DMS 273 (cell line): ENCODE measurements around the gene CD2AP.
"Not testable (repeated sequence)": the region's sequence is repeated elsewhere in the genome, so short reads cannot be mapped to it uniquely, and the experiment has no call there.

Experiments
- DNase-seq: peaks from one replicate; lab custom pipeline; 2025; ENCODE audit not compliant: unreplicated experiment; lab: John Stamatoyannopoulos, UW

Gene CD2AP

DNA sequence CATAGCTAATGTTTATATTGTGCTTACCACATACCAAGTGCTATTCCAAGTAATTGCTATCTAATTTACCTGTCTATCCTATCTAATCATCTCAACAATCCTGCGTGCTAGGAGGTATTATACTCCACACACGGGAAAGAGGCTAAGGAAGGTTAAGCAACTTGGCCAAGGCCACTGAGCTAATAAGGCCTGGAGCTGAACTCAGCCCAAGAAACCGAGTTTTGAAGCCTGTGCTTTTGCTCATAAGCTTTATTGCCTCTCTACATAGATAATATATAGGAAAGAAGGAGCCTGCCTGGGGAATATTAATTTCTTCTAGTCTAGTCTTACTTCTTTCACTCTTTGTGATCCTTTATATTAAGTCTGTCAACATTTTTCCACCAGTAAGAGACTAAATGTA is 153.0 kb downstream of the CD2AP start:
- no peak for DNase-seq

DNA sequence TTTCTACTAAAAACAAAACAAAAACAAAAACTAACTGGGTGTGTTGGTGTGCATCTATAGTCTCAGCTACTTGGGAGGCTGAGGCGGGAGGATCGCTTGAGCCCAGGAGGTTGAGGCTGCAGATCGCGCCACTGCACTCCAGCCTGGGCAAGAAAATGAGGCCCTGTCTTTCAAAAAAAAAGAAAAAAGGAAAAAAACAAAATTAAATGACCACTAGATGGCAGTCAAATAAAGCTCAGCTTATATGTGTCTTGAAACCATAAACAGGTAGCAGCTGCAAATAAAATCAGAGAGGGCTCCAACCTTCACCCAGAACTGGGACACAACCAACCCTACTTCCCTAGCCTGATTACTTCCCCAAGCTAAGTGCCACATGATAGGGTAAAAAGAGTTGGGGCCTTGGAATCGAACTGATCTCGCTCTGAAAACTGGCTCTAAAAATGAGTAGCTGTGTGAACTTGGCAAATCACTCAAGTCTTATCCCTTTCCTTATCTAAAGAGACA is 153.7 kb downstream of the CD2AP start:
- DNase-seq = peak; percentile 85

DNA sequence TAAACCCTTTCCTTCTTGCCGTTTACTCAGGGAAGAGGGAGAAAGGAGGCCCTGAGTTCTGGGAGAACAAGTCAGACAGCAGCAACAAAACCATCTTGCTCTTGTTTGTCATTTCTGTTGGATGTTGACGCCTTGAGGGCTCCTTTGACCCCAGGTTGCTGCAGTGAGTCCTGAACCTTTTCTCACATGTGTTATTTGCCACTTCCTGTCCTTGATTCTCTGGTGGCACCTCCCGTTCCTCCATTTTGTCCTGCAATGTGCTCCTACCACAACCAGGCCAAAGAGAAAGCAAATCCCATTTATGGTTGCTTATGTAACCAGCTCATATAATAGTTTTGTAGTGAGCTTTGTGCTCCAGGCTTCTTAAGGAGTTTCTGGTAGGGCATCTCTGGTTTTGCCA is 154.2 kb downstream of the CD2AP start:
- DNase-seq = peak; percentile 12

DNA sequence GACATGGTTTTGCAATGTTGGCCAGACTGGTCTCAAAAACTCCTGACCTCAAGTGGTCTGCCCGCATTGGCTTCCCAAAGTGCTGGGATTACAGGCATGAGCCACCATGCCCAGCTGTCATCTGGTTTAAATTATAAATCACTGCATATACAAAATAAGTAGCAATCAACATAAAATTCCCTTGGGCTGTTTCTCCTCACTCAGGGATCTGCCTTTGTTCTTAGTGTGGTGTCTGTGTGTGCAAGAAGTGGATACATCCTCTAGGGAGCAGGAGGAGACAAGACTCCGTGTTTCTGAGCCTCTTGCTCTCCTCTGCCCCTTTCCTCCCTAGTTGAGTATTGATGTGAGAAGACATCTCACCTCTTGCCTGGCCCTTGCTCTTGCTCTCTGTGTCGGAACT is 155.6 kb downstream of the CD2AP start:
- peak; percentile 48 for DNase-seq

DNA sequence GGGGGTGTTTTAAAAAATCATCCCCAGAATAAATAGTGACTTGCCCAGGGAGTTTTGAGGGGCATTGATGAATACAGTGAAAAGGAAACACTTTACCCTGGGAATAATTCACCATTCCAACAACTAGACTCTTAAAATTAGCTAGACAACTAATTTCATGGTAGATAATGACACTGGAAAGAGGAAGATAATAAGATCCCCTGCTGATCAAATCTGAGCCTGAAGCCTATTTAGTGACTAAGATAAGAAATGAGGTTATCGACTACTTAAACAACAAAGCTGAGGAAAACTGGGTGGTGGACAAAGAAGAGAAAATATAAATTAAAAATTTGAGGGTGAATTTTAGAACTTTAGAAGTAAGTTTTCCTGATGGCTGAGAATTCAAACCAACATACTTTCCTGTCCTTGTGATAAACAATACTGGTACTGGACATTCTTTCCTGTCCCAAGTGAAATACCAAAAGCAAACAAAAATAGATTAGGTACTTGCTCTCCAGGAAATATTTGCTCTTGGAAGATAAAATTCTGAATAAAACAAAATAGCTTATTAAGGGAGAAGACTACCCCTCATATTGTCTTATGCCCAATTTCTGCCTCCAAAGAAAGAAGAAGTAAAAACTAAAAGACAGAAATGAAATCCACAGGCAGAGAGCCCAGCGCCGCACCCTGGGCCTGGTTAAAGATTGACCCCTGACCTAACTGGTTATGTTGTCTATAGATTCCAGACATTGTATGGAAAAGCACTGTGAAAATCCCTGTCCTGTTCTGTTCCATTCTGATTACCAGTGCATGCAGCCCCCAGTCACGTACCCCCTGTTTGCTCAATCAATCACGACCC is 156.8 kb downstream of the CD2AP start:
- no peak for DNase-seq

DNA sequence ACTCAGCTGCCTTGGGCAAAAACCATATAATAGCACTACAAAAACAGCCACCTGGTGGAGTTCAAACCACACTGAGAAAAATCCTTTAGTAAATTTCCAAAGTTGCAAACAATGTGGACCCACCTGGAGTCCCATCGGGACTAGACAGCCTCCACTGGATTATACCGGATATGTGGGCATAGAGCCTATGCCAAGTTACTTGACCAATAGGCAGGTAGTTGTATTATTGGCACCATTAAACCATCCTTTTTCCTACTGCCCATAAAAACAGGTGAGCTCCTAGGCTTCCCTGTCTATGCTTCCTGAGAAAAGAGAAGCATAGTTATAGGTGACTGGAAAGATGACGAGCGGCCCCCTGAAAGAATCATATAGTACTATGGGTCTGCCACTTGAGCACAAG is 169.1 kb downstream of the CD2AP start:
- DNase-seq = no peak

DNA sequence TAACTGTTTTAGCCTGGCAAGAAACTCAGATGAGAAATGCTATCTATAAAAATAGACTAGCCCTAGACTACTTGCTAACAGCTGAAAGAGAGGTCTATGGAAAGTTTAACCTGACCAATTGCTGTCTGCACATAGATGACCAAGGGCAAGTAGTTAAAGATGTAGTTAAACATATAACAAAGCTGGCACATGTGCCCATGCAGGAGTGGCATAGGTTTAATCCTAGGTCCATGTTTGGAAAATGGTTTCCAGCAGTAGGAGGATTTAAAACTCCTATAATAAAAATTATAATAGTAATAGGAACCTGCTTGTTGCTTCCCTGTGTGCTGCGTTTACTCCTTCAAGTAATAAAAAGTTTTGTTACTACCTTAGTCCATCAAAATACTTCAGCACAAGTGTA is 169.6 kb downstream of the CD2AP start:
- no peak for DNase-seq

DNA sequence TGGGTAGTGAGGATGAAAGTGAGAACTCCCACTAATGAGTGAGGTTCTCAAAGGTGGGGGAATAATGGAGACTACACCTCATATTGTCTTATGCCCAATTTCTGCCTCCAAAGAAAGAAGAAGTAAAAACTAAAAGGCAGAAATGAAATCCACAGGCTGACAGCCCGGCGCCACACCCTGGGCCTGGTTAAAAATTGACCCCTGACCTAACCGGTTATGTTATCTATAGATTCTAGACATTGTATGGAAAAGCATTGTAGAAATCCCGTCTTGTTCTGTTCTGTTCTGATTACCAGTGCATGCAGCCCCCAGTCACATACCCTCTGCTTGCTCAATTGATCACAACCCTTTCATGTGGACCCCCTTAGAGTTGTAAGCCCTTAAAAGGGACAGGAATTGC is 170.0 kb downstream of the CD2AP start:
- DNase-seq = not testable (repeated sequence)

DNA sequence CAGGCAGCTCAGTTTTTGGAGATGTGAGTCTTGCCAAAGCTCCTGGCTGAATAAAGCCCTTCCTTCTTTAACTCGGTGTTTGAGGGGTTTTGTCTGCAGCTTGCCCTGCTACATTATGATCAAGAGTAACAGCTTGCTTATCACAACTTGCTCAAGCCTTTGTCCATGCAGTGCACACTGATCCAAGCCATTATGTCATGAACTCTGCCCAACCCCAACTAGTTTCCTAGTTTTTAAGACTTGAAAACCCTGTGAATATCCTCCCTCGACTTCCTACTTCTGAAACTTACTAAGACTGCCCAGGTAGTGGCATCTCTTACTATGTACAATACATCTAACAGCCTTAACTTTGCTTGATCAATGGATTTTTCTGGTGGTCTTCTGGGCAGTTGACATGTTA is 170.4 kb downstream of the CD2AP start:
- no peak for DNase-seq

DNA sequence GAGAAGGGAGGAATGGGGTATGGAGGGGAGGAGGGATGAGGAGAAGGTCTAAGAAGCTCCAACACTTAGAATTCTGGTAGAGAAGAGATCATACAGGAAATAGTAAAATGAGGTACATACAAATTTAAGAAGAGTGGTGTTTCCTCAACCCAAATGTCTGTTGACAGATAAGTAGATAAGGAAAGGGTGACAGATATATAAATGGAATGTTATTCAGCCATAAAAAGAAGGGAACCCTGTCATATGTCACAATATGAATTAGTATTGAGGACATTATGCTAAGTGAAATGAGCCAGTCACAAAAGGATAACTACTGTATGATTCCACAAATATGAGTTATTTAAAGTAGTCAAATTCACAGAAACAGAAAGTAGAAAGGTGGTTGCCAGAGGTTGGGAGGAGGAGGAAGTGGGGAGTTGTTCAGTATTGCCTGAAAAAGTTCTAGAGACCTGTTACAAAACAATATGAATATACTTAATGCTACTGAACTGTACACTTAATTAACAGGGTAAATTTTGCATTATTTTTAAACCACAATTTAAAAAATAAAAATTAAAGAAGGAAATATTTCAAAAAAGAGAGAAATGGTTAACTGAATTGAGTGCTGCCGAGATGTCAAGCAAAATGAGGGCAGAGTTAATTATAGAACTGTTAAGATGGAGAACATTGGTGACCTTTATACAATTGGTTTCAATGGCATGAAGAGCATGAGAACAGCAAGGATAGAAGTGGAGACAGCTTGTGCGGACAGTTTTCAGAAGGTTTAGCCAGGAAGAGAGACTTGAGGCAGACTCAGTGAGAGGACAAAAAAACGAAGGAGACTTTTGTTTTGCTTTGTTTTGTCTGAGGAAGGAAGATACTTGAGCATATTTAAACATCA is 173.2 kb downstream of the CD2AP start:
- no peak for DNase-seq

DNA sequence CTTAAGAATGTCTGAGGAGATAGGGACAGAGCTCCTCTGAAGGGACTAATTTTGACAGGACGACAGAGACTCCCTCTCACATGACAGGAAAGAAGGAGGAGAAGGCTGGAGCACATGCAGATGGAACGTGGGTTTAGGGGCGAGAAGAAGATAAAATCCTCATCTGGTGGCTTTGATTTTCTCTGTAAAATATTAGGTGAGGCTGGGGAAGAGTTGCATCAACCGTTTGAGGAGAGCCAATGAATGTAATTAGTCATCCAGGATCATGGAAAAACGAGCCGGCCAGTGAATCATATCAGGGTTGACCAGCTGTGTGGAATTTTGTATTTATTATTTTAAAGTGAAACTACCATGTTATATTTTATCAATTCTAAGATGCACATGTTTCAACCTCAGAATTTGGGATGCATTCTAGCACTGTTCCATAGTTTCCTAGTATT is 173.9 kb downstream of the CD2AP start:
- DNase-seq = no peak

DNA sequence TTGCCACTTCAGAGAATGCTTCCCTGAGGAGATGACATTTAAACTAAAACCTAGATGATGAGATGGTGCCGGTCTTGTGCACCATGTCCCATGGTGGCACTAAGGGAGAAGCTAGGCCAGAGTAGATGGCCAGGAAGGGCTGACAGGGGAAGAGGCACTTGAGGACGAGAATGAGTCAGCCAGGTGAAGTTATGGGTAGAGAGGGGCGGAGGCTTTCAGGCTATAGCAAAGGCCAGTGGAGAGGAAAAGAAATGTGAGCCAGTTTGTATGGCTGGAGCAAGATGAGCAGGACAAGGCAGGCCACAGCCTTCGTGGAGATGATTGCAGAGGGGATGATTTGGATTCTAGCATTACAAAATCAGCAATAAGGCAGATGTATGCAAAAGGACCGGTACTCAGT is 176.1 kb downstream of the CD2AP start:
- DNase-seq = no peak

DNA sequence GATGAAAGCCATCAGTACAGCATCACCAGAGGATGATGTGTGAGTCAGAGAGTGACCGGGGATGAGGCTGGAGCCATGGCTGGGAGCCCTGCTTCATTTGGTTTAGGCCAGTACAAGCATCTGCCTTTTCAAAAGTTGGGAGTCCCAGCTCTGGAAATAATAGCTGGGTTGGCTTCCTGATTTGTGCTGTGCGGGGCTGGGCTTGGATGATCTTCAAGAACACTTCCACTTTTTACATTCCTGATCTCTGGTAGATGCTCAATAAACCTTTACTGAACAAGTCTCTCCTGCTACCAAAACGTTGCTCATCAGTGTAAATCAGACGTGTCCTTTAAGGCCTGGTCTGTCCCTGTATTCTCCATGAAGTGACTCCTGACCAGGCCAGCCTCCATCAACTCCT is 176.7 kb downstream of the CD2AP start:
- no peak for DNase-seq

DNA sequence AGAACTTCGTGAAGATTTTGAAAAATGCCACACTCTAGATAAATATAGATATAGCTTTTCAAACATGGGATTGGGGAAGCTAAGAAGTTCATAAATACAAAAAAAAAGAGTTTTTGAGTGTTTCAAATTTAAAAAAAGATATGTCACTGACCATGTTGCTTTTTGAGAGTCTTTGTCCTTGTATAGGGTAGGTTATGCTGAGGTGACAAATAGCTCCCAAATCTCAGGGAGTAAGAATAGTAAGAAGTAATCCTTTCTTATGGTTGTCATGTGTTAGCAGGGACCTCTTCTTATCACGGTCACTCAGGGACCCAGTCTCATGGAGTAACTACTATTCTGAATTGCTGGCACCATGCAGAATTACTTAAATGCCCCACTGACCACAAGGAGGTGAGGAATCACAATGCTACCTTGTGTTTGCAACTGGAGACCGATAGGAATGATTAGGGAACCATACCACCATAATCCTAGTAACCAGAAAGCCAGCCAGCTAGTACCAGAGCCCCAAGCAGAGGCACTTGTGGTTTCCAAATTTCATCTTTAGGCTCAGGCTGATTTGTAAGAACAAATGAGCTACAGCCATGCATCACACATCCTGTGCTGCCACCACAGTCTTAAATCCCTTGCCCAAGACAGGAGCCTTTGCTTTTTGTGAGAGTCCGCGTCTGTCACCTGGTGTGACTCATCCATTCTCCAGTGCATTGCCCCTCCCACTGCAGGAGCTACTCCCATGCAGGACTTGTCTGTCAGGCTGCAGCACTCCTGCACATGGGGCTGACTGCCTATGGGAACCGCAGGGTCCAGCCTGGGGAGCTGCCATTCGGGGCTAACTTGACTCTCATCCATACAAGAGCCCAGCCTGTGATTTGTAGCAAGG is 178.4 kb downstream of the CD2AP start:
- DNase-seq = peak; percentile 20

DNA sequence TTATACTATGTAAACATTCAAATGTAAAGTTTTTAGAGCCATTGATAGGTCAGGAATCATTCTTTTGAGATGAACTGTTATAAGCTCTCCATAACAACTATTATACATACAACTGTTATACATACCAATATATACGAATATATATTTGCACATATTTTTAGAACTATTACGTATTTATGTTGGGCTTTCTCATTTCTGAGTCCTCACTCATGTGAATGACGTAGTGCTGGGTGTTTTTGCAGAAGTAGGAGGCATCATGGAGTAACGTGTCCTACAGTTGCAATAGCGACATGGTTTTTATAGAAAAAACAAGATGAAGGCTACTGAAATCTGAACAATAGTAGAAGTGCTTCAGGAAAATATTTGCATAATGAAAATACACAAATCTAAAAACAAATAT is 184.4 kb downstream of the CD2AP start:
- DNase-seq = no peak

DNA sequence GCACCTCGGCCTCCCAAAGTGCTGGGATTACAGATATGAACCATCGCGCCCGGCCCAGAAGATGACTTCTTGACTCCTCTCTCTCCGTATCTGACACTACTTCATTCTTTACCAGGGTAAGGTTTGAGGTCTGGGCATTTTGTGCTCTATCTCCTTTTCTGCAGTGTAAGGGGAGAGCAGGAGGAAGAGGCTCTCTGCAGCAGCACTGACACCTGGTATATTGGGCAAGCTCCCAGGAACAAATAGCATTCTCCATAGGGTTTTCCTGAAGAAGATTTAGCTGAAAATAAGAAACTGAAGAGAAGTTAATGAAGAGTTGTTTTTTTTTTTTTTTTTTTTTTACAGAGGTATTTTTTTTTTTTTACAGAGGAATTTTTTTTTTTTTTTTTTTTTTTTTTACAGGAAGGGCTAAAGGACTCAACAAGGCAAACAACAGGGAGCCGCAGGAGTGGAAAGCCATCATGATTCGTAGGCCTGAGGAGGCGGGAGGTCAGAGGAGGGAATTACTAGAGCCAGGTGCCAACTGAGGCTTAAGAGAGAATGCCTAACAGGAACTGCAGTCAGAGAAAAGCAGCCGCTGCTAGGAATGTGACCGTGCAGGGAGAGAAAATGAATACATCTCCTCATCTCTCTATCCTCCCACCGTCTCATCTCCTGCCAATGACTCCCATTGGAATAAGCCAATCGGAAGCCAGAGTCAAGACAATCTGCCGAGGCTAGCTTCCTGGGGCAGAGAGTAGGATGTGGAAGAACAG is 186.1 kb downstream of the CD2AP start:
- DNase-seq = no peak

DNA sequence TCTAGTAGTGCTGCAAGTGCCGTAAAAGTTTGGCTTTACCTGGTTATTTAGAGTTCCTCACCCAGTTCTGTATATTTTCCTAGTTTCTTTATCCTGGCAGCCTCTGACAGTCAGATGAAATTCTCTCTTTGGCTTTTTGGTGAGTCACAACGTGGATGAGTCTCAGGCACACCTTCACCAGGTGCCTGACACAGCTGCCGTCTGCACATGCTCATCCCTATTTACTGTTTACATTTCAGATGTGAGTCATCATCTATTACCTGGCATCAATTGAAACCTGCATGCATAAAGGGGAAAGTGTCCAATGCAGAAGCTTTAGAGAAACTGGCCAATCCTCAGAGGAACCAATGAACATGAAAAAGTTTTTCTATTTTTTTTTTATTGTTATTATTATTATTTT is 187.5 kb downstream of the CD2AP start:
- DNase-seq = no peak

DNA sequence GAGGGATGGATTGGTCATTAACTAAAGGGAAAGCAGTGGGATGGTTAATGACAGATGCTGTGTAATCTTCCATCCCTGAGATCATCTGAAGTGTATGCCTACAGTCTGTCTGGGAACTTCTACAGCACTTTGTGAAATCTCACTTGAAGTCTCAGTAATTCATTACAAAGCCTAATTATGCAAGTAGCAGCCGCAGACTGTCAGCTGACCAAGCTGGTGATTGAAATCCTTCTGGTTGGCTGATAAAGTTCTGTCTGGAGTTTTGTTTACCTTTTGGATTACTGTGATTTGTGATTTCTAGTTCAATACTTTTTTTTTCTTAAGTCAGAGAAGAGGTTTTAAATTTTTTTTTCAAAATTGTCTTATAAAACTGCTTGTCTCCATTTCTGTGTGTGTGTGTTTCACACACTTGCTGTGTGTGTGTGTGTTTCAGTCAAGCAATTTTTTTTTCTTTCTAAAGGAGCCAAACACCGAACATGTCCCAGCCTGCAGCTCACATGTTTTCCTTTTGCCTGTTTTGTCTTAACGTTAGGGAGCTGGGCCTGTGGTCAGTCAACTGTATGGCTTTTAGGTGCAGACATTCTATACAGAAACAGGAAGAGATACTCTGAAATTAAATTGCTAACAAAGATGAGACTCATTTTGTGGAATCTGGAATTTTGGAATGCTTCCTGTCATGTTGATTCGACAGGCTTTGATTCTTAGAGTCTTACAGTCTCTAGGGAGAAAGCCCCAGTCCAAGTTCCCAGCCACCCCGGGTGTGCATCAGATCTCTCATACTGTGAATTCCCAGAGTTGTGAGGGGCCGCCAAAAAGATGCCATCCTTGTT is 192.3 kb downstream of the CD2AP start:
- DNase-seq = peak; percentile 83

DNA sequence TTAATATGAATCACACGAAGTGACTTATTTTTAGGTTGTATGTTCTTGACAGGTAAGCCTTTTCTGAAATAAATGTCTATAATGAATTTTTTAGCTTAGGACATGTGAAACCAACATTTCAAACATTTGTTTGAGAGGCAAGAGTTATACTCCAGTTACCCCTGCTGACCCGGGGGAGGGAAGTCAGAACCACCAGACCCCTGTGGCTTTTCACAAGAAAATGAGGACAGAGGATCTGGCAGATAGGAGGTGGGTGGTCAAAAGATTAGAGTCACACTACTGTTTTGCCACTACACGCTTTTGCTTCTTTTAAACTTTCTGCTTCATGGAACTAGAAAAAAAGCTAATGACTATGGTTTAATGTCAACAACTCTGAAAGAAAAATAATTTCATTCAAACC is 193.3 kb downstream of the CD2AP start:
- peak; percentile 16 for DNase-seq
